NOMO-1 treated with dmso at 0.1 percent for 144 hours (cell line): ENCODE data around the gene ITGB1.
"Not testable (repeated sequence)": the region's sequence is repeated elsewhere in the genome, so short reads cannot be mapped to it uniquely, and the experiment has no call there.

Experiments
- DNase-seq: peaks from one replicate; lab custom pipeline; 2025; ENCODE audit not compliant: unreplicated experiment; lab: John Stamatoyannopoulos, UW

The ITGB1 gene

GRCh38 chr10:32958085-32959005 lies at the start of gene ITGB1:
Gene ITGB1 (minus strand): TSS chr10:32958230. CDS start chr10:32935558, 22,672 bp downstream.
- peak; percentile 67 for DNase-seq

- no peak for DNase-seq
These were observed 48.4 kb upstream of the ITGB1 start for GRCh38 chr10:33006342-33006887.

GRCh38 chr10:33005322-33006301 lies 47.6 kb upstream of the ITGB1 start:
- peak; percentile 76 for DNase-seq

GRCh38 chr10:33001908-33002492 lies 44.0 kb upstream of the ITGB1 start:
- no peak for DNase-seq

- DNase-seq = not testable (repeated sequence)
These were observed 40.1 kb upstream of the ITGB1 start for GRCh38 chr10:32998060-32998581.

- DNase-seq = no peak
These were observed 37.7 kb upstream of the ITGB1 start for GRCh38 chr10:32995751-32996150.

- no peak for DNase-seq
These were observed 37.1 kb upstream of the ITGB1 start for GRCh38 chr10:32995066-32995622.

GRCh38 chr10:32994632-32995031 lies 36.6 kb upstream of the ITGB1 start:
- not testable (repeated sequence) for DNase-seq

GRCh38 chr10:32992310-32992709 lies 34.3 kb upstream of the ITGB1 start:
- not testable (repeated sequence) for DNase-seq

GRCh38 chr10:32990811-32991210 lies 32.8 kb upstream of the ITGB1 start:
- no peak for DNase-seq

GRCh38 chr10:32988604-32989003 lies 30.6 kb upstream of the ITGB1 start:
- DNase-seq = no peak

GRCh38 chr10:32987172-32987571 lies 29.1 kb upstream of the ITGB1 start:
- no peak for DNase-seq

GRCh38 chr10:32985775-32986350 lies 27.8 kb upstream of the ITGB1 start:
- DNase-seq = no peak

GRCh38 chr10:32985341-32985764 lies 27.3 kb upstream of the ITGB1 start:
- DNase-seq = no peak

GRCh38 chr10:32984003-32984600 lies 26.1 kb upstream of the ITGB1 start:
- no peak for DNase-seq

- no peak for DNase-seq
These were observed 25.2 kb upstream of the ITGB1 start for GRCh38 chr10:32982911-32983909.

GRCh38 chr10:32982293-32982709 lies 24.3 kb upstream of the ITGB1 start:
- no peak for DNase-seq

- no peak for DNase-seq
These were observed 23.7 kb upstream of the ITGB1 start for GRCh38 chr10:32981760-32982159.
